Measurements from ENCODE around the gene LMOD1.
"Not testable (repeated sequence)": the region's sequence is repeated elsewhere in the genome, so short reads cannot be mapped to it uniquely, and the experiment has no call there.

LMOD1 gene

DNA sequence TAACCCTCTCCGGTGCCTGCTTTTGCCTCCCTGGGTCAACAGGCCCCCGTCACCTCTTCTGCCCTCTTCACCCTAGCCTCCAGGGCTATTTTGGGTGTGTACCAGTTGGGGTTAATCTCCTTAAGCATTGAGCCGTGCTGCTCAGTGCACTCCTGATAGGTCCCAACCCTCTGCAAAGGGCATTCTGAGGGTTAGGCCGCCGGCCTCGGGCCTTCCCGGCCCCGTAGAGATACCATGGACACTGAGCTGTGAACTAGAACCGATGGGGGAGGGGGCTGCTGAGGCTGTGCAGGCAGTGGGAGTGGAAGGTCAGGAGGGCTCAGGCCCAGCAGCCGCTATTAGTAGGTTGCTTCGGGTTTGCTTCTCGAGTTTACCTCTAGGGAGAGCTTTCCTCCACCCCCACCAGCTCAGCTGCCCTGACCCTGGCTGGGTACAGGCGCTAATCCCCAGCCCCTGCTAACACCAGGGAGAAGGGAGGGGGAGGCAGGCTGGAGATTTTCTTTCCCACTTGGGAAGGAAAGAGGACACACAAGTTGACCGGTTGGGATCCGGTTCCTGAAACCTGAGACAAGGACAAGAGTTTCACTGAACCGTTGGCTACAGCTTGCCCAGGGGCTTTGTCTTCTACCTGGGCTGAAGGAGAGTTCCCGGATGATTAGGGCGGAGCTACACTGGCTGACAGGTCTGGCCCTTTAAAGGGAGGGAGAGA lies 4.8 kb downstream of the LMOD1 start:
- TF ChIP-seq, protein P1, sequence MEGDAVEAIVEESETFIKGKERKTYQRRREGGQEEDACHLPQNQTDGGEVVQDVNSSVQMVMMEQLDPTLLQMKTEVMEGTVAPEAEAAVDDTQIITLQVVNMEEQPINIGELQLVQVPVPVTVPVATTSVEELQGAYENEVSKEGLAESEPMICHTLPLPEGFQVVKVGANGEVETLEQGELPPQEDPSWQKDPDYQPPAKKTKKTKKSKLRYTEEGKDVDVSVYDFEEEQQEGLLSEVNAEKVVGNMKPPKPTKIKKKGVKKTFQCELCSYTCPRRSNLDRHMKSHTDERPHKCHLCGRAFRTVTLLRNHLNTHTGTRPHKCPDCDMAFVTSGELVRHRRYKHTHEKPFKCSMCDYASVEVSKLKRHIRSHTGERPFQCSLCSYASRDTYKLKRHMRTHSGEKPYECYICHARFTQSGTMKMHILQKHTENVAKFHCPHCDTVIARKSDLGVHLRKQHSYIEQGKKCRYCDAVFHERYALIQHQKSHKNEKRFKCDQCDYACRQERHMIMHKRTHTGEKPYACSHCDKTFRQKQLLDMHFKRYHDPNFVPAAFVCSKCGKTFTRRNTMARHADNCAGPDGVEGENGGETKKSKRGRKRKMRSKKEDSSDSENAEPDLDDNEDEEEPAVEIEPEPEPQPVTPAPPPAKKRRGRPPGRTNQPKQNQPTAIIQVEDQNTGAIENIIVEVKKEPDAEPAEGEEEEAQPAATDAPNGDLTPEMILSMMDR (IDR thresholded peaks at IDR 0.05; ENCODE audit: low read depth, low read length), result no peak
- DNase-seq (ENCODE audit: low read depth in 2 of 2), result no peak
- H3K4me3 ChIP-seq (replicated peaks in 1 of 2; ENCODE audit: low read depth in 2 of 2, low read length in 2 of 2), result no peak overlapping the region

DNA sequence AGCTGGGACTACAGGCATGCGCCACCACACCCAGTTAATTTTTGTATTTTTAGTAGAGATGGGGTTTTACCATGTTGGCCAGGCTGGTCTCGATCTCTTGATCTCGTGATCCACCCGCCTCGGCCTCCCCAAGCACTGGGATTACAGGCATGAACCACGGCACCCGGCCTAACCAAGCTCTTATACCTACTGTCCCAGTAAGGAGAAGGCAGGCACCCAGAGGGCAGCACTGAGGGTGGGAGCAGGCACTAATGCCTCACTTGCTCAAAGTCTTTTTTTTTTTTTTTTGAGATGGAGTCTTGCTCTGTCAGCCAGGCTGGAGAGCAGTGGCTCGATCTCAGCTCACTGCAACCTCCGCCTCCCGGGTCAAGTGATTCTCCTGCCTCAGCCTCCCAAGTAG lies 6.0 kb downstream of the LMOD1 start:
- not testable (repeated sequence) for H3K4me3 ChIP-seq (replicated peaks in 1 of 2; ENCODE audit: low read depth in 2 of 2, low read length in 2 of 2); DNase-seq (ENCODE audit: low read depth in 2 of 2)

DNA sequence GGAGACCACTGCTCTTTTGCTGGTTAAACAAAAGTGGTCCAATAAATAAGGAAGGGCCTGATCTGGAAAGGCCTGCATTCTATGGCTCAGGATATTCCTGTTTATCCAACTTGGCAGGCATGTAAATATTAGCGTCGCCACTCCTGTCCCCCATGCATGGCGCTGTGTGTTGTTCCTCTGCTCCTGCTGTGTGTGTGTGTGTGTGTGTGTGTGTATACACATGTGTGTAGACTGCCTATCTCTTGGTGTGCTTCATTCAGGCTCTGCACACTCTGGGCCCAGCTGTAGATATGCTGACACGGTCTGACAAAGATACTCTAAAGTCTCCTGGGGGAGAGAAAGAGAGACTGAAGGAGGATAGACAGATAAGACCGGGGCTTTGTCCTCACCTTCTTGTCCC lies 6.8 kb downstream of the LMOD1 start:
- no peak overlapping the region for H3K4me3 ChIP-seq (replicated peaks in 1 of 2; ENCODE audit: low read depth in 2 of 2, low read length in 2 of 2)
- TF ChIP-seq, protein P1 (IDR thresholded peaks at IDR 0.05; ENCODE audit: low read depth, low read length), result no peak
- no peak for DNase-seq (ENCODE audit: low read depth in 2 of 2)

DNA sequence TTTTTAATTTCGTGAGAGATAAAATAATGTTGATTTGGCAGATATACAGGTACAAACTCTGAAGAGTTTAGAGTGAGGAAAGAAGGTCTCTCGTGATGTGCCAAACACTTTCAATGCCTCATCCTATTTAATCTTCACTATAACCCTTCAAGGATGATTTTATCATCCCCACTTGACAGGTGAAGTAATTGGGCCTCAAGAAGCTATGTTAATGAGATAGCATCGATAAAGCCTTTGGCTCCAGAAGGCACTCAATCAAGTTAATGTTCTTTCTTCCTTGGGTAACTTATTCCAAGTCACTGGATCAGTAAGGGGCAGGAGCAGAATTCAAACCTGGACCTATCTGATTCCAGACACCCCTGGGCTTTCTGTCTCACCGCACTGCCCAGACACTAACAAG lies 7.2 kb downstream of the LMOD1 start:
- TF ChIP-seq, protein P1 (IDR thresholded peaks at IDR 0.05; ENCODE audit: low read depth, low read length), result no peak

DNA sequence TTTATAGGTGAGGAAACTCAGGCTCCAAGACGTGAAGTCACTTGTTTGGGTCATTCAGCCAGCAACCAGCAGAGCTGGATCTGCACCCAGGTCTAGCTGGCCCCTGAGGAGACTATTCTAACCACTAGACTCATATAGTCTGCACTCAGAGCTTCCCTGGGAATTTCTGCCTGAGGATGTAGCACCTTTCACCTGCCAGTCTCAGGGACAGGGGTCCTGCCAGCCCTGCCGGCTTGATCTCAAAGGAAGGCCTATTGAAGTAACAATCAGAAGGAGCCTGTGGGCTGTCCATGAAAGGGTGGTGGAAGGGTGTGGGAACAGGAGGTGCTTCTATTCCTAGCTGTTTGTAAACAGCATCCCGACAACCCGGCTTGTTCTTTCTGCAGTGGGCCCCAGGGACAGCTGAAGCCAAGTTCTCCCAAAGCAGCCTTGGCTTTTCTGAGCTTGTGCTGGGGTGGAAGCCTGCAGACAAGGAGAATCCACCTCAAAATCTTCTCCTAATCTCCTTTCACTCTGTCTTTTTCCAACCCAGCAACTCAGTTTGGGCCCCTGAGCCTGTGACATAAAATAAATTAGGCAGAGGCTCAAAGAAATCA lies 7.8 kb downstream of the LMOD1 start:
- TF ChIP-seq, protein P1 (IDR thresholded peaks at IDR 0.05; ENCODE audit: low read depth, low read length), result no peak
- peak in 1 of 2 donors; percentile 21 for DNase-seq (ENCODE audit: low read depth in 2 of 2)
- no peak overlapping the region for H3K4me3 ChIP-seq (replicated peaks in 1 of 2; ENCODE audit: low read depth in 2 of 2, low read length in 2 of 2)

More for the DNA sequence above, 7.2 kb downstream of the LMOD1 start:
- H3K4me3 ChIP-seq (replicated peaks in 1 of 2; ENCODE audit: low read depth in 2 of 2, low read length in 2 of 2), result no peak overlapping the region
- no peak for DNase-seq (ENCODE audit: low read depth in 2 of 2)

DNA sequence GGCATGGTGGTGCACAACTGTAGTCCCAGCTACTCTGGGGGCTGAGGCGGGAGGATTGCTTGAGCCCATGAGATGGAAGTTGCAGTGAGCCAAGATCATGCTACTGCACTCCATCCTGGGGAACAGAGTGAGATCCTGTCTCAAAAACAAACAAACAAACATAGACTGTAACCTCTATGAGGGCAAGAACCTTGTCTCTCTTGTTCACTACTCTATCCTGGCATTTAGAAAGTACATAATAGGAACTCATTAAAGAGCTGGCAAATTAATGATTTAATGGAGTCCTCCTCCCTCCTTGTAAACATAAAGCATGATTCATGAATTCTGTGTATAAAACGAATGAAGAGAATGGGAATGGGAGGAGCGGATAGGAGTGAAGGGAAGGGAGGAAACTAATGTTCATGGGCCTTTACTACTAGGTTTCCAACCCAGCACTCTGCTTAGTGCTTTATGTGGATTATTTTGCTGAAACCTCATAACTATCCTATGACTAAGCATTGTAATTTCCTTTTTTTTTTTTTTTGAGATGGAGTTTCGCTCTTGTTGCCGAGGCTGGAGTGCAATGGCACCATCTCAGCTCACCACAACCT lies 8.6 kb downstream of the LMOD1 start:
- TF ChIP-seq, protein P1 (IDR thresholded peaks at IDR 0.05; ENCODE audit: low read depth, low read length), result no peak
- peak; percentile 76 to 85 for DNase-seq (ENCODE audit: low read depth in 2 of 2)
- H3K4me3 ChIP-seq (replicated peaks in 1 of 2; ENCODE audit: low read depth in 2 of 2, low read length in 2 of 2), result no peak overlapping the region

DNA sequence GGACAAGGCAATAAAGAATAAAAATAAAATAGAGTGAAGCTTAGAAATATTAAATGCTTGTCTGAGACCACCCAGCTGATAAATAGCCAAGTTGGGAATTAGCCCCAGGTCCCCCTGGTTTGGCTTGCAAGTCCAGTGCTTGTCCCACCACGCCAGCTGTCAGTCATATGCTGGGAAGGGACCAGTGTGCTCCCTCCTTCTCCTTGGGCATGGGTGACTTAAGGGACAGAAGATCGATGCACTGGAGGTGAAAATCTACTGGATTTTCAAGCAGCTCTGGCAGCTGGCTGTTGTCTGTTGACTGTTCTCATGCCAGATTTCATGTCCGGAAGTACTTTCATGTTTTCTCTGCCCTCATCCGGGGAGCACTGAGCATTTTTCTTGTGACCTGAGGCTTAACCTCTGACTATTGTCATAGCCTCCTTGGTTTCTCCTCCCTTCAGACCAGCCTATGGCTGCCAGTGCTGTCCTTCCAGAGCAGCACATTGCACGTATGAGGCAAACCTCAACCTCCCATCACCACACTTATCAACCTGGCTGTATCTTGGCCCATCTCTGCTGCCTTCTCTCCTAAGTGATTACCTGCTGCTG lies 12.4 kb downstream of the LMOD1 start:
- DNase-seq (ENCODE audit: low read depth in 2 of 2), result peak; percentile 59 to 73
- H3K4me3 ChIP-seq (replicated peaks in 1 of 2; ENCODE audit: low read depth in 2 of 2, low read length in 2 of 2), result no peak overlapping the region
- TF ChIP-seq, protein P1 (IDR thresholded peaks at IDR 0.05; ENCODE audit: low read depth, low read length), result no peak
